ENCODE measurements around the gene SLCO1C1.

The SLCO1C1 gene

GRCh38 chr12:20718294-20718693 lies 23.2 kb downstream of the SLCO1C1 start:
- Histone ChIP-seq H2BK12ac (ENCODE audit: low read length) (no peak overlapping the region), H3K79me1 (ENCODE audit: low read length) (no peaks in the 10 kb centered on the region), H3K79me2 (ENCODE audit: control insufficient read depth, insufficient read depth, low read length, poor library complexity) (no peaks in the 10 kb centered on the region), H3K9me3 (ENCODE audit: insufficient read depth, low read depth, low read length) (no peaks in the 10 kb centered on the region), H2BK5ac (ENCODE audit: low read depth, low read length, poor library complexity) (no peak overlapping the region), H4K12ac (ENCODE audit: low read depth, low read length) (no peak overlapping the region), H3K27me3 (ENCODE audit: insufficient read depth, low read length) (no peaks in the 10 kb centered on the region), H3K23ac (ENCODE audit: low read length) (no peak overlapping the region), H3K14ac (ENCODE audit: low read length) (no peak overlapping the region), H3K4ac (ENCODE audit: low read depth, low read length) (no peak overlapping the region), H3K4me3 (ENCODE audit: low read depth, low read length) (no peak overlapping the region), H4K91ac (ENCODE audit: low read depth, low read length) (no peak overlapping the region), H3K36me3 (ENCODE audit: control insufficient read depth in 1 of 2, insufficient read depth in 2 of 2, low read length in 2 of 2) (no peaks in the 10 kb centered on the region), H3K18ac (ENCODE audit: low read length) (no peak overlapping the region), H2BK120ac (ENCODE audit: insufficient read depth, low read length, poor library complexity) (no peak overlapping the region), H2AFZ (ENCODE audit: insufficient read depth, low read length, poor library complexity) (no peak overlapping the region), H2AK5ac (ENCODE audit: low read length) (no peak overlapping the region), H3K9ac (ENCODE audit: low read length) (no peak overlapping the region), H3K4me1 (ENCODE audit: control insufficient read depth in 1 of 2, insufficient read depth in 2 of 2, low read length in 2 of 2) (no peaks in the 10 kb centered on the region), H3K4me2 (ENCODE audit: low read length) (no peak overlapping the region), H4K8ac (ENCODE audit: low read depth, low read length) (no peak overlapping the region), H3K27ac (ENCODE audit: low read depth, low read length) (no peak overlapping the region)
- WGBS (ENCODE audit: extremely low coverage, insufficient coverage, insufficient read length), result no CpG with 5 or more reads among the region's 4 CpGs
- no peak for DNase-seq

GRCh38 chr12:20722142-20722541 lies 27.0 kb downstream of the SLCO1C1 start:
- H3K9ac ChIP-seq (ENCODE audit: low read length), result no peak overlapping the region
- no peak overlapping the region for H2AFZ ChIP-seq (ENCODE audit: insufficient read depth, low read length, poor library complexity)
- H3K23ac ChIP-seq (ENCODE audit: low read length), result no peak overlapping the region
- H3K4me1 ChIP-seq (ENCODE audit: control insufficient read depth in 1 of 2, insufficient read depth in 2 of 2, low read length in 2 of 2), result no peaks in the 10 kb centered on the region
- no peak overlapping the region for H4K8ac ChIP-seq (ENCODE audit: low read depth, low read length)
- DNase-seq, result no peak
- H4K12ac ChIP-seq (ENCODE audit: low read depth, low read length), result no peak overlapping the region
- no peak overlapping the region for H3K14ac ChIP-seq (ENCODE audit: low read length)
- H4K91ac ChIP-seq (ENCODE audit: low read depth, low read length), result no peak overlapping the region
- H2BK12ac ChIP-seq (ENCODE audit: low read length), result no peak overlapping the region
- H3K4me3 ChIP-seq (ENCODE audit: low read depth, low read length), result no peak overlapping the region
- H3K4me2 ChIP-seq (ENCODE audit: low read length), result no peak overlapping the region
- no peaks in the 10 kb centered on the region for H3K36me3 ChIP-seq (ENCODE audit: control insufficient read depth in 1 of 2, insufficient read depth in 2 of 2, low read length in 2 of 2)
- H3K27ac ChIP-seq (ENCODE audit: low read depth, low read length), result no peak overlapping the region
- H3K27me3 ChIP-seq (ENCODE audit: insufficient read depth, low read length), result no peaks in the 10 kb centered on the region
- no peak overlapping the region for H2BK5ac ChIP-seq (ENCODE audit: low read depth, low read length, poor library complexity)
- WGBS (ENCODE audit: extremely low coverage, insufficient coverage, insufficient read length), result no CpG with 5 or more reads among the region's 1 CpG
- H3K79me1 ChIP-seq (ENCODE audit: low read length), result no peaks in the 10 kb centered on the region
- H3K18ac ChIP-seq (ENCODE audit: low read length), result no peak overlapping the region
- no peak overlapping the region for H3K4ac ChIP-seq (ENCODE audit: low read depth, low read length)
- no peak overlapping the region for H2BK120ac ChIP-seq (ENCODE audit: insufficient read depth, low read length, poor library complexity)
- H3K9me3 ChIP-seq (ENCODE audit: insufficient read depth, low read depth, low read length), result no peaks in the 10 kb centered on the region
- no peak overlapping the region for H2AK5ac ChIP-seq (ENCODE audit: low read length)
- no peaks in the 10 kb centered on the region for H3K79me2 ChIP-seq (ENCODE audit: control insufficient read depth, insufficient read depth, low read length, poor library complexity)

- Histone ChIP-seq H3K4ac (ENCODE audit: low read depth, low read length) (no peak overlapping the region), H2BK12ac (ENCODE audit: low read length) (no peak overlapping the region), H3K27me3 (ENCODE audit: insufficient read depth, low read length) (no peaks in the 10 kb centered on the region), H3K9ac (ENCODE audit: low read length) (no peak overlapping the region), H2AK5ac (ENCODE audit: low read length) (no peak overlapping the region), H4K91ac (ENCODE audit: low read depth, low read length) (no peak overlapping the region), H3K79me1 (ENCODE audit: low read length) (no peaks in the 10 kb centered on the region), H3K9me3 (ENCODE audit: insufficient read depth, low read depth, low read length) (no peaks in the 10 kb centered on the region), H3K18ac (ENCODE audit: low read length) (no peak overlapping the region), H2BK120ac (ENCODE audit: insufficient read depth, low read length, poor library complexity) (no peak overlapping the region), H3K4me2 (ENCODE audit: low read length) (no peak overlapping the region), H3K36me3 (ENCODE audit: control insufficient read depth in 1 of 2, insufficient read depth in 2 of 2, low read length in 2 of 2) (no peaks in the 10 kb centered on the region), H2AFZ (ENCODE audit: insufficient read depth, low read length, poor library complexity) (no peak overlapping the region), H3K27ac (ENCODE audit: low read depth, low read length) (no peak overlapping the region), H3K4me1 (ENCODE audit: control insufficient read depth in 1 of 2, insufficient read depth in 2 of 2, low read length in 2 of 2) (no peaks in the 10 kb centered on the region), H3K4me3 (ENCODE audit: low read depth, low read length) (no peak overlapping the region), H4K12ac (ENCODE audit: low read depth, low read length) (no peak overlapping the region), H3K23ac (ENCODE audit: low read length) (no peak overlapping the region), H2BK5ac (ENCODE audit: low read depth, low read length, poor library complexity) (no peak overlapping the region), H3K79me2 (ENCODE audit: control insufficient read depth, insufficient read depth, low read length, poor library complexity) (no peaks in the 10 kb centered on the region), H4K8ac (ENCODE audit: low read depth, low read length) (no peak overlapping the region), H3K14ac (ENCODE audit: low read length) (no peak overlapping the region)
- WGBS (ENCODE audit: extremely low coverage, insufficient coverage, insufficient read length), result no CpG with 5 or more reads among the region's 1 CpG
- no peak for DNase-seq
Measured at GRCh38 chr12:20731274-20731673, 36.1 kb downstream of the SLCO1C1 start.

GRCh38 chr12:20740972-20741371 lies 45.8 kb downstream of the SLCO1C1 start:
- no CpG with 5 or more reads among the region's 1 CpG for WGBS (ENCODE audit: extremely low coverage, insufficient coverage, insufficient read length)

More at GRCh38 chr12:20740972-20741371, 45.8 kb downstream of the SLCO1C1 start:
- H3K27me3 ChIP-seq (ENCODE audit: insufficient read depth, low read length), result no peaks in the 10 kb centered on the region
- DNase-seq, result no peak
- no peak overlapping the region for H3K9ac ChIP-seq (ENCODE audit: low read length)
- no peak overlapping the region for H3K4ac ChIP-seq (ENCODE audit: low read depth, low read length)
- no peak overlapping the region for H3K23ac ChIP-seq (ENCODE audit: low read length)
- no peaks in the 10 kb centered on the region for H3K79me2 ChIP-seq (ENCODE audit: control insufficient read depth, insufficient read depth, low read length, poor library complexity)
- H4K12ac ChIP-seq (ENCODE audit: low read depth, low read length), result no peak overlapping the region
- no peak overlapping the region for H2BK5ac ChIP-seq (ENCODE audit: low read depth, low read length, poor library complexity)
- H3K4me2 ChIP-seq (ENCODE audit: low read length), result no peak overlapping the region
- no peak overlapping the region for H2AFZ ChIP-seq (ENCODE audit: insufficient read depth, low read length, poor library complexity)
- no peak overlapping the region for H3K27ac ChIP-seq (ENCODE audit: low read depth, low read length)
- no peak overlapping the region for H4K91ac ChIP-seq (ENCODE audit: low read depth, low read length)
- no peak overlapping the region for H2BK120ac ChIP-seq (ENCODE audit: insufficient read depth, low read length, poor library complexity)
- H3K14ac ChIP-seq (ENCODE audit: low read length), result no peak overlapping the region
- H2BK12ac ChIP-seq (ENCODE audit: low read length), result no peak overlapping the region
- H4K8ac ChIP-seq (ENCODE audit: low read depth, low read length), result no peak overlapping the region
- no peak overlapping the region for H3K4me3 ChIP-seq (ENCODE audit: low read depth, low read length)
- H3K4me1 ChIP-seq (ENCODE audit: control insufficient read depth in 1 of 2, insufficient read depth in 2 of 2, low read length in 2 of 2), result no peaks in the 10 kb centered on the region
- no peaks in the 10 kb centered on the region for H3K36me3 ChIP-seq (ENCODE audit: control insufficient read depth in 1 of 2, insufficient read depth in 2 of 2, low read length in 2 of 2)
- H3K79me1 ChIP-seq (ENCODE audit: low read length), result no peaks in the 10 kb centered on the region
- no peak overlapping the region for H3K18ac ChIP-seq (ENCODE audit: low read length)
- H3K9me3 ChIP-seq (ENCODE audit: insufficient read depth, low read depth, low read length), result no peaks in the 10 kb centered on the region
- no peak overlapping the region for H2AK5ac ChIP-seq (ENCODE audit: low read length)
